GM21576 (cell line): ENCODE results near the gene RAP2B.
"Not testable (repeated sequence)": the region's sequence is repeated elsewhere in the genome, so short reads cannot be mapped to it uniquely, and the experiment has no call there.

Experiments
- ATAC-seq: cut with Tn5 transposase; IDR thresholded peaks from one replicate; pipeline ENCODE4 v1.9.1; 2021; ENCODE audit warnings: mild to moderate bottlenecking, moderate library complexity; ENCODE audit not compliant: unreplicated experiment

RAP2B gene

DNA sequence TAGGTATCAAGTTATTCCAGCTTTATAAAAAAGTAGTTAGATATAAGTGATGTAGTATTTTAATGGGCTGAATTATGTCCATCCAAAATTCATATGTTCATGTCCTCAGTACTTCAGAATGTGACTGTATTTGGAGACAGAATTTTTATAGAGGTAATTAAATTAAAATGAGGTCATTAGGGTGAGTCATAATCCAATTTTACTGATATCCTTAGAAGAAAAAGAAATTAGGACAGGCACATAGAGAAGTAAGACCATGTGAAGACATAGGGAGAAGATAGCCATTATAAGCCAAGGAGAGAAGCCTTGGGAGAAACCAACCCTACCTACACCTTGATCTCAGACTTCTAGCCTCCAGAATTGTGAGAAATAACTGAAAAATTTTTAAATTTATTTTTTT, 30.3 kb downstream of the RAP2B start:
- ATAC-seq = no peak

DNA sequence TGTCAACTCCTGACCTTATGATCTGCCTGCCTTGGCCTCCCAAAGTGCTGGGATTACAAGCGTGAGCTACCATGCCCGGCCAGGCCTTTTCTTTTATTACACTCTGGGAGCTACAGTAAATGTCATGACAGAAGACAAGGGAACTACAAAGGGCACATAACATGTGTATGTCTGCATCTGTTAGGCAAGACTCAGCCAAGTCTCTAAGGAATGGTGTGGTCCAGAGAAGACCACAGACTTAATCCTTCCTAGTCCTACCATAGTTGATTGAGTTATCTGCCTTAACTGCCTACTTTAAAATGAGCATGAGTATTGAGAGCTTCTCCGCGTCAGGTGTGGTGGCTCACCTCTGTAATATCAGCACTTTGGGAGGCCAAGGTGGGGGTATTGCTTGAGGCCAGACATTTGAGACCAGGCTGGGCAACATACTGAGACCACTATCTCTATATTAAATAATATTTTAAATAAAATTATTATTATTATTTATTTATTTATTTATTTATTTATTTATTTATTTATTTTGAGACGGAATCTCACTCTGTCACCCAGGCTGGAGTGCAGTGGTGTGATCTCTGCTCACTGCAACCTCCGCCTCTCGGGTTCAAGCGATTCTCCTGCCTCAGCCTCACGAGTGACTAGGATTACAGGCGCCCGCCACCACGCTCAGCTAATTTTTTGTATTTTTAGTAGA, 31.9 kb downstream of the RAP2B start:
- not testable (repeated sequence) for ATAC-seq

- no peak for ATAC-seq
These were observed 33.4 kb downstream of the RAP2B start for GRCh38 chr3:153195349-153195879.

GRCh38 chr3:153209596-153209995, 47.6 kb downstream of the RAP2B start:
- ATAC-seq = no peak

DNA sequence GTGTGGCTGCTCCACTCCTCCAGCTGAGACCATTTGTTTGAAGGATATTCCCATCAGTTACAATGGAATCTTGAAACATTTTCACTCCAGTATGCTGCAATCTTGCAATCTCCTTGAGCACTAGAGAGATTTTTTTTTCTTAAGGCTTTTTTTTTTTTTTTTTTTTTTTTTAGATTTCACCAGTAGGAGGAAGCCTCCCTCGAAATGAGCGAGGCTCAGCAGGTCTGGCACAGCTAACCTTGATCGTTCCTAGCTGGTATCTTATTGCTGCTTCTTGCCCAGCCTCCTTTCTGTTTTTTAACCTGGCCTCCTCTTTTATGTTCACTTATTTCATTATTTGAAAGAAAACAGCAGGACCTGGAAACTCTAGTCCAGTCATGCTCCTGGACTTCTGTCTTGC, 48.1 kb downstream of the RAP2B start:
- no peak for ATAC-seq

DNA sequence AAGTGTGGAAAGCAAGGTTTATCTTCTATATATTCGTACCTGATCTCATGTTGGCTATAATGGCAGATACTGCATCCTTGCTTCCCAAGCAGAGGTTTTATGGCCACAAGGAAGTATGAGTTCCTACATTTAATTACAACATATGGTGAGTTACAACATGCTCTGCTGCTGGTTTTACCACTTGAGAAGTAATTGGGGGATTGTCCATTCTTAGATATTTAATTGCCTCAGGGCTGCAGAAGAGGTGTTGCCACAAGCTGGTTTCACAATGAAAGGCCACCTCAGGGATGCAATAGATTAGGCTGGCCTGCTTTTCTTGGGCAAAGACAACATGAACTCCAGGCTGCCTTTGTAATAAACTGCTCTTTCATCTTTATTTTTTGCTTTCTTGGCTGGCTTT, 48.6 kb downstream of the RAP2B start:
- ATAC-seq = no peak

- no peak for ATAC-seq
These were observed 53.5 kb downstream of the RAP2B start for GRCh38 chr3:153215497-153215896.

DNA sequence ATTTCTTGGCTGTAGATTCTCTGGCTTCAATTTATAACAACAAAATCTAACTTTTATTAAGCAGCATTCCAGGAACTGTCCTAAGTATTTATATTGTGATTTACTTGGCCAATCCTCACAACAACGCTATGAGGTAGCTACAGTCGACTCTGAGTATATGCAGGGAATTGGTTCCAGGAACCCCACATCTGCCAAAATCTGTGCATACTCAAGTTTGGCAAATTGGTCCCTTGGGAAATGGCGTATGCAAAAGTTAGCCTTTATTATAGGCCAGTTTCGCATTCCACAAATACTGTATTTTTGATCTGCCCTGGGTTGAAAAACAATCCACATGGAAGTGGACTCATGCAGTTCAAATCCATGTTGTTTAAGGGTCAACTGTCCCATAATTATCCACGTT, 53.9 kb downstream of the RAP2B start:
- ATAC-seq = no peak

- no peak for ATAC-seq
These were observed 54.9 kb downstream of the RAP2B start for GRCh38 chr3:153216928-153217327.

DNA sequence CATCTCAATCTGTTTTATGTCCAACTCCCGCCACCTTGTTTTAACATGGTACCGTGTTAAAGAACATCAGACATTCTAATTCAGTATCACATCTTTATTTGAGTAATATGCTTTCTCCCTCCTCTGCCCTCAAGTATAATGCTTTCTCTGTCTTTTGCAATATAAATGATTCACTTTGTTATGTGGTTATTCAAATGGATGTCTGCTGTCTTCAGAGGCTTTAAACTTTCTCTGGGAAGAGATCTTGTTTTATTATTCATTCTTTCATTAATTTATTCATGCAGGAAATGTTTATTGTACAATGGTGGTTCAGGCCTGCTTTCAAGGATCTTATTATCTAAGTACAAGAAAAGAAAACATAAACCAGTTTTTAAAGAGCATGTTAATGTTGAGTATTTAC, 57.1 kb downstream of the RAP2B start:
- no peak for ATAC-seq
